NCI-H128 (cell line): Measurements from ENCODE around the gene AFAP1.

Experiments
- DNase-seq: peaks from one replicate; lab custom pipeline; 2025; ENCODE audit not compliant: unreplicated experiment; lab: John Stamatoyannopoulos, UW

The AFAP1 gene

DNA sequence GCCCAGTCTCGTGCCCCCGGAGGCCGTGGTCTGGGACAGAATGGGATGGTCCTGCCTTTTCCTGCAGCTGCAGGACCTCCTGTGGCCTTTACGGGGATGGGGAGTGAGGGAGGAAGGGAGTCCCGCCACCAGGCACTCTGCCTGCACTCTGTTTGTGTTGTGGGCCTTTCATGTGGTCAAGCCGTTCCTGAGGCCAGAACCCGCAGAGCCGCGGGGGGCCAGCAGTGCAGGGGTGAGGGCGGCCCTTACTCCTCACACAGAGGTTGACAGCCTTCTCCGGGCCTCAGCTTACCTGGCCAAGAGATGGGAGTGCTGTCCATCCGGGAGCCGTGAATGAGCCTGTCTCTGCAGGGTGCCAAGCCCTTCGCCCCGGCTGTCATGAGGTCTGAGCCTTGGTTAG lies 230.7 kb downstream of the AFAP1 start:
- no peak for DNase-seq
